ENCODE results near the gene EPN3.

GRCh38 chr17:50582741-50583140 is 50.2 kb downstream of the EPN3 start:
- TF ChIP-seq ZNF384 (IDR thresholded peaks at IDR 0.05) (no peak), SP1 (IDR thresholded peaks at IDR 0.05) (no peak), L3MBTL2 (conservative IDR thresholded peaks at IDR 0.05) (no peak), FOXM1 (IDR thresholded peaks at IDR 0.05; ENCODE audit: borderline replicate concordance) (no peak), ELF4 (IDR thresholded peaks at IDR 0.05) (no peak), PKNOX1 (IDR thresholded peaks at IDR 0.05) (no peak), LEF1 (IDR thresholded peaks at IDR 0.05; ENCODE audit: borderline replicate concordance) (no peak), FOXK2 (IDR thresholded peaks at IDR 0.05) (no peak), SUZ12 (IDR thresholded peaks at IDR 0.05) (no peak)

Measured in HEK293T (cell line).